Neural cell (in vitro differentiated cells): ENCODE data around the gene LIME1.

Source experiments
- EZH2 ChIP-seq: fragments of 200-600, 300-800 bp; shearing (Covaris generic), sonication (generic); IDR thresholded peaks from 2 replicates; pipeline ENCODE4 v1.6.1; 2014; ENCODE audit warnings: antibody characterized with exemption, low read length, borderline replicate concordance, mild to moderate bottlenecking; ENCODE audit not compliant: insufficient read depth, poor library complexity, severe bottlenecking
- POLR2AphosphoS5 ChIP-seq: IDR thresholded peaks from 2 replicates; pipeline ENCODE4 v1.6.1; 2012
- TF ChIP-seq, protein P1 (sequence below): fragments of 450-650 bp; IDR thresholded peaks from 2 replicates; pipeline ENCODE4 v1.5.1; 2014; ENCODE audit warnings: antibody characterized with exemption, mild to moderate bottlenecking, moderate library complexity; ENCODE audit not compliant: poor library complexity, severe bottlenecking

DNA sequence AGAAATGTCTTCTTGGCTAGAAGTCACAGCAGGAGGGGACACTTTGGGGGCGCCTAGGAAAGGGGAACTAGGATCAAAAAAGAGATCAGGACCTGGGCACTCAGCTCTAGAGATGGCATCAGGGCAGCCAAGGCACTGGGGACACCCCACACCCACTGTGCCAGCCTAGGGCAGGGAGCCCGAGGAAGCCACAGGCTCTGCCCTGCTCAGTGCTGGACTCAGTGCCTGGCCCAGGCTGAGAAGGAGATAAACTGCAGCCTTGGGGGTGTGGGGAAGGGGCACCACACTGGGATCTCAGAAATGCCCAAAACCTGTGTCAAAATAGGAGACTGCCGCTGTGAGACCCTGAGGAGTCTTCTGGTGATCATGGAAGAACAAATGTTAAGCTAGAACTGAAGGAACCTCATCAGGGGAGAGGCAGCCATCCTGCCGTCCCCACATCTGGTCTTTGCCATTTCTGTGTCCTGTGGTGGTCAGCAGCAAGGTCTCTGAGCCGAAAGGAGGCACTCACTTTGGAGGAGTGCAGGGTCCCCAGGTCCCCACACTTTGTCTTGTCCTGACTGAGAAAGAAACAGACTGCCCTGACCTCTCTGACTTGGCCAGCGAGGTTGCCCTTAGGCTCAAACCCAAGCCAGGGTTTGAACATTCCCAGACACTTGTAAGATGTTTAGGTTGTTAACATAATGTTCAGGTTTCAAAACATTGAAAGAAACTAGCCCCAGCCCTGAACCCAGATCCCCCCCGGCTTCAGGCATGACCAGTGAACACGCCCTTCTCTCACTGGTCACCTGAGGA is 31.0 kb upstream of the LIME1 start:
- TF ChIP-seq, protein P1, sequence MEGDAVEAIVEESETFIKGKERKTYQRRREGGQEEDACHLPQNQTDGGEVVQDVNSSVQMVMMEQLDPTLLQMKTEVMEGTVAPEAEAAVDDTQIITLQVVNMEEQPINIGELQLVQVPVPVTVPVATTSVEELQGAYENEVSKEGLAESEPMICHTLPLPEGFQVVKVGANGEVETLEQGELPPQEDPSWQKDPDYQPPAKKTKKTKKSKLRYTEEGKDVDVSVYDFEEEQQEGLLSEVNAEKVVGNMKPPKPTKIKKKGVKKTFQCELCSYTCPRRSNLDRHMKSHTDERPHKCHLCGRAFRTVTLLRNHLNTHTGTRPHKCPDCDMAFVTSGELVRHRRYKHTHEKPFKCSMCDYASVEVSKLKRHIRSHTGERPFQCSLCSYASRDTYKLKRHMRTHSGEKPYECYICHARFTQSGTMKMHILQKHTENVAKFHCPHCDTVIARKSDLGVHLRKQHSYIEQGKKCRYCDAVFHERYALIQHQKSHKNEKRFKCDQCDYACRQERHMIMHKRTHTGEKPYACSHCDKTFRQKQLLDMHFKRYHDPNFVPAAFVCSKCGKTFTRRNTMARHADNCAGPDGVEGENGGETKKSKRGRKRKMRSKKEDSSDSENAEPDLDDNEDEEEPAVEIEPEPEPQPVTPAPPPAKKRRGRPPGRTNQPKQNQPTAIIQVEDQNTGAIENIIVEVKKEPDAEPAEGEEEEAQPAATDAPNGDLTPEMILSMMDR: no peak
- TF ChIP-seq POLR2AphosphoS5 (no peak), EZH2 (no peak)
